Measurements from ENCODE around the gene EFCAB11. TPM values are rescaled to one million over a fixed set of nuclear protein-coding genes. Genes with fewer than 3 reads are reported as not detected.
"Not testable (repeated sequence)": the region's sequence is repeated elsewhere in the genome, so short reads cannot be mapped to it uniquely, and the experiment has no call there.

The EFCAB11 gene
- total RNA-seq, 1 donor from 2014 or later, result 2.7 TPM

GRCh38 chr14:89912221-89912620 lies 42.3 kb downstream of the EFCAB11 start:
- no peak for DNase-seq (ENCODE audit: low read depth in 2 of 2)

GRCh38 chr14:89911010-89911919 lies 43.3 kb downstream of the EFCAB11 start:
- DNase-seq (ENCODE audit: low read depth in 2 of 2), result peak in 1 of 2 donors; percentile 40

- DNase-seq (ENCODE audit: low read depth in 2 of 2), result no peak
Measured at GRCh38 chr14:89910691-89911009, 43.9 kb downstream of the EFCAB11 start.

- DNase-seq (ENCODE audit: low read depth in 2 of 2), result no peak
Measured at GRCh38 chr14:89909586-89909985, 44.9 kb downstream of the EFCAB11 start.

- DNase-seq (ENCODE audit: low read depth in 2 of 2), result no peak
Measured at GRCh38 chr14:89908712-89909450, 45.6 kb downstream of the EFCAB11 start.

- no peak for DNase-seq (ENCODE audit: low read depth in 2 of 2)
Measured at GRCh38 chr14:89907655-89908054, 46.9 kb downstream of the EFCAB11 start.

GRCh38 chr14:89906000-89906399 lies 48.5 kb downstream of the EFCAB11 start:
- DNase-seq (ENCODE audit: low read depth in 2 of 2), result no peak

- no peak for DNase-seq (ENCODE audit: low read depth in 2 of 2)
Measured at GRCh38 chr14:89903340-89903952, 51.1 kb downstream of the EFCAB11 start.

- peak in 1 of 2 donors; percentile 25 for DNase-seq (ENCODE audit: low read depth in 2 of 2)
Measured at GRCh38 chr14:89902881-89903280, 51.6 kb downstream of the EFCAB11 start.

GRCh38 chr14:89900802-89901201 lies 53.7 kb downstream of the EFCAB11 start:
- peak in 1 of 2 donors; percentile 13 for DNase-seq (ENCODE audit: low read depth in 2 of 2)

- peak; percentile 15 to 46 for DNase-seq (ENCODE audit: low read depth in 2 of 2)
Measured at GRCh38 chr14:89899917-89900663, 54.4 kb downstream of the EFCAB11 start.

- DNase-seq (ENCODE audit: low read depth in 2 of 2), result no peak
Measured at GRCh38 chr14:89899291-89899690, 55.2 kb downstream of the EFCAB11 start.

GRCh38 chr14:89893388-89893787 lies 61.1 kb downstream of the EFCAB11 start:
- not testable (repeated sequence) for DNase-seq (ENCODE audit: low read depth in 2 of 2)

GRCh38 chr14:89892953-89893352 lies 61.6 kb downstream of the EFCAB11 start:
- no peak for DNase-seq (ENCODE audit: low read depth in 2 of 2)

GRCh38 chr14:89891721-89892120 lies 62.8 kb downstream of the EFCAB11 start:
- DNase-seq (ENCODE audit: low read depth in 2 of 2), result not testable (repeated sequence)

- no peak for DNase-seq (ENCODE audit: low read depth in 2 of 2)
Measured at GRCh38 chr14:89891055-89891454, 63.5 kb downstream of the EFCAB11 start.

- DNase-seq (ENCODE audit: low read depth in 2 of 2), result no peak
Measured at GRCh38 chr14:89890589-89890988, 63.9 kb downstream of the EFCAB11 start.

GRCh38 chr14:89889626-89890025 lies 64.9 kb downstream of the EFCAB11 start:
- no peak for DNase-seq (ENCODE audit: low read depth in 2 of 2)

GRCh38 chr14:89884761-89885160 lies 69.8 kb downstream of the EFCAB11 start:
- no peak for DNase-seq (ENCODE audit: low read depth in 2 of 2)

GRCh38 chr14:89881839-89882238 lies 72.7 kb downstream of the EFCAB11 start:
- no peak for DNase-seq (ENCODE audit: low read depth in 2 of 2)

- not testable (repeated sequence) for DNase-seq (ENCODE audit: low read depth in 2 of 2)
Measured at GRCh38 chr14:89874091-89874490, 80.4 kb downstream of the EFCAB11 start.

Data from dermis microvascular lymphatic vessel endothelial cell (primary cell).